Fibroblast of the aortic adventitia (primary cell): ENCODE results near the gene PRKN. TPM values are rescaled to one million over a fixed set of nuclear protein-coding genes. Genes with fewer than 3 reads are reported as not detected.

Source experiments
- DNase-seq: peaks from one replicate; pipeline ENCODE4 v3.0.0-alpha.2; 2010; ENCODE audit warnings: low read depth
- H3K4me3 ChIP-seq: 2 replicates; pipeline ENCODE4 v1.5.1; 2011; ENCODE audit warnings: low read depth, mild to moderate bottlenecking, control low read depth, low read length, moderate library complexity
- CTCF ChIP-seq: IDR thresholded peaks from 2 replicates; pipeline ENCODE4 v1.5.1; 2011; ENCODE audit warnings: mild to moderate bottlenecking, low read length, control low read depth, inconsistent platforms; ENCODE audit not compliant: insufficient read depth
- total RNA-seq: library from RNA; depleted of rRNA; stranded (reverse); fragments of >200 nt; gene quantifications from 2 replicates; pipeline ENCODE4 v1.2.3, GENCODE V29; 2012; ENCODE audit warnings: low replicate concordance

The PRKN gene
- total RNA-seq, 1 donor: 2.0 TPM

GRCh38 chr6:162554531-162554930 is 173.0 kb downstream of the PRKN start:
- no peak for DNase-seq
- TF ChIP-seq CTCF: no peak
- no peak overlapping the region for H3K4me3 ChIP-seq

- no peak for DNase-seq
- TF ChIP-seq CTCF: no peak
- no peak overlapping the region for H3K4me3 ChIP-seq
Observed at GRCh38 chr6:162546905-162547304, 180.7 kb downstream of the PRKN start.

DNA sequence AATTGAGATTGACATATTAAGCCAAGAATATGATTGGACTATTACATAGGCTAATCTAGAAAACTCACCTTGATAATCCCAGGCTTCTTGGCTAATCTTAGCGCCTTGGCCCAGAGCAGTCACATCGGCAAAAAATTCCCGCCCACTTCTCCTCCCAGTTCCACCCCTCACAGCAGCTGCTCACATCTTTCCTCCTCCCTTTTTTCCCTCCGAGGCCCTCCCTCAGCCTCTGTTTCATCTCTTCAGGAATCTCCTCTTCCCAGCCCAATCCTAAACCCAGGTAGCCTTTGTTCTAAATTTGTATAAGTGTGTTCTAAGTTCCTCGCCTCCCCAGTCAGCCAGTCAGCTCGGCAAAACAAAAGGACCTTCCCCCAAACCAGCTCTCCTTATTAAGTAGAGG is 184.3 kb downstream of the PRKN start:
- TF ChIP-seq CTCF: no peak

GRCh38 chr6:162541019-162541601 is 186.5 kb downstream of the PRKN start:
- H3K4me3 ChIP-seq: no peak overlapping the region
- no peak for TF ChIP-seq CTCF
- peak; percentile 15 for DNase-seq

More for the DNA sequence above, 184.3 kb downstream of the PRKN start:
- DNase-seq: no peak
- H3K4me3 ChIP-seq: no peak overlapping the region

DNA sequence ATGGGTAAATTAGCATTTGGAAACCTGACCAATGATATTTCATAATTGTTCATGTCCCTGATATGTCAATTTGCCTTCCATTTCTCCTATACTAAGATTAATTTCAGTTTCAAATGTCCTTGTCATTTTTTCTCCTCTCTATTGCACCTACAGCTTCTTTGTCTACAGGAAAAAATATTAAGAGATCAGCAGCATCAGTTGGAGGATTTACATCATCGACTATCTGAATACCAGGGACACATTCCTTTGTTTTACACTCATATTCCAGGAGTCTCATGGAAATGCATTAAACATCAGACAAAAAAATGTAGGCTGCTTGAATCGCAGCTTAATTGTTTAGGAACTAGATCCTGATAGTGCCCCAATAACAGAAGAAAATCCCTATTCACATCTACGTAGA is 188.2 kb downstream of the PRKN start:
- TF ChIP-seq CTCF: no peak
- no peak for DNase-seq
- no peak overlapping the region for H3K4me3 ChIP-seq

DNA sequence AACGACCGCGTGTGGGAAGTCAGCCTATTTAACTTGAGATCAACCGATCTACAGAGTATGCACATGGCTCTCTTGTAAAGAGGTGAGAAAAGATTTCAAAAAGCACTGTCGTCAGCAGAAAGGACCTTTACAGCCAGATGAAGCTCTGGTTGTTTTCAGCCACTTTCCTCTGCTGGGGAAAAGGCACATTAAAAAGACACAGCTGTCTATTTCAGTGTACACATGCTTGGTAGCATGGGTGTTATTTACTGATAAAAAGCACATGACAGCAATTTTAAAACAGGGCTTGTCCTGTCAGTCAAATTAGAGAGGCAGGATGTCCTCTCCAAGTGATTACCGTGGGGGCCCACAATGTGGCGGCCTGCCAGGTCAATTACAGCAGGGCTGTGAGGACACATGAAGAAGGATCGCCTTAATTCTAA is 188.9 kb downstream of the PRKN start:
- no peak for TF ChIP-seq CTCF
- no peak for DNase-seq
- H3K4me3 ChIP-seq: no peak overlapping the region

GRCh38 chr6:162533009-162533400 is 194.6 kb downstream of the PRKN start:
- no peak for DNase-seq
- no peak overlapping the region for H3K4me3 ChIP-seq
- TF ChIP-seq CTCF: no peak
